Activated naive CD8-positive, alpha-beta T cell treated with anti-CD3 and anti-CD28 coated beads, Interleukin-2, amount 10 ng/mL, durations not matched to agents 7 days and 5 days (primary cell): ENCODE data around the gene BACH2. TPM values are rescaled to one million over a fixed set of nuclear protein-coding genes. Genes with fewer than 3 reads are reported as not detected.
A peak's percentile ranks its signal among the peaks of the same experiment; 100 is the strongest.
"Not testable (repeated sequence)": the region's sequence is repeated elsewhere in the genome, so short reads cannot be mapped to it uniquely, and the experiment has no call there.

Experiments used
- ATAC-seq: fragments of 150-1000 bp; cut with Tn5 transposase; one replicate; pipeline ENCODE4 v1.10.0; 2021; ENCODE audit warnings: low read depth, moderate library complexity
- POLR2A ChIA-PET: fragments of 350-600 bp; sonication (Branson Sonifier 250); formaldehyde crosslinking; loops from one replicate; lab custom pipeline; 2021; ENCODE audit warnings: antibody characterized with exemption; lab: Charles Lee
- DNase-seq: peaks from one replicate; pipeline ENCODE4 v3.0.0; 2021
- H3K27ac Mint-ChIP-seq: one replicate; pipeline ENCODE4 v1.8.0; 2022; ENCODE audit warnings: mild to moderate bottlenecking, mixed read lengths
- H3K27me3 Mint-ChIP-seq: one replicate; pipeline ENCODE4 v1.8.0; 2022; ENCODE audit warnings: mild to moderate bottlenecking, moderate library complexity, mixed read lengths
- H3K36me3 Mint-ChIP-seq: one replicate; pipeline ENCODE4 v1.8.0; 2021; ENCODE audit warnings: mild to moderate bottlenecking, mixed read lengths
- H3K4me1 Mint-ChIP-seq: one replicate; pipeline ENCODE4 v1.8.0; 2021; ENCODE audit warnings: mixed read lengths
- H3K4me3 Mint-ChIP-seq: one replicate; pipeline ENCODE4 v1.8.0; 2022; ENCODE audit warnings: mild to moderate bottlenecking, moderate library complexity, mixed read lengths
- H3K9me3 Mint-ChIP-seq: one replicate; pipeline ENCODE4 v1.8.0; 2021; ENCODE audit warnings: mixed read lengths
- total RNA-seq, 2 experiments: library from RNA; stranded (reverse); gene quantifications; one replicate each; pipeline ENCODE4 v1.2.3, GENCODE V29; 2021

The BACH2 gene
- total RNA-seq, 2 experiments from 2014 or later, result 61.7 to 65.8 TPM

GRCh38 chr6:90285042-90285481 lies 11.6 kb downstream of the BACH2 start:
- Mint-ChIP-seq H3K4me3 (peak overlapping the region; percentile 86), H3K36me3 (peaks cover 30% of the 10 kb centered on the region), H3K27me3 (no peaks in the 10 kb centered on the region), H3K4me1 (peaks cover 80% of the 10 kb centered on the region), H3K27ac (peak overlapping the region; percentile 95), H3K9me3 (no peaks in the 10 kb centered on the region)
- DNase-seq (no peak), ATAC-seq (peak; percentile 17)
- POLR2A ChIA-PET, result interaction anchor here (0.7 to 4.4 kb wide), 25 partner anchors 8 to 345 kb away, joined by 3 to 46 read pairs (median 5); no protein-coding TSS in a partner anchor

- Mint-ChIP-seq H3K36me3 (peaks cover 28% of the 10 kb centered on the region), H3K27ac (peak overlapping the region; percentile 95), H3K27me3 (no peaks in the 10 kb centered on the region), H3K4me3 (peak overlapping the region; percentile 86), H3K4me1 (peaks cover 81% of the 10 kb centered on the region), H3K9me3 (no peaks in the 10 kb centered on the region)
- ATAC-seq (peak; percentile 57), DNase-seq (no peak)
- POLR2A ChIA-PET, result interaction anchor here (0.7 to 4.4 kb wide), 27 partner anchors 8 to 344 kb away, joined by 3 to 46 read pairs (median 5); no protein-coding TSS in a partner anchor
These were observed 12.2 kb downstream of the BACH2 start for GRCh38 chr6:90284236-90285041.

DNA sequence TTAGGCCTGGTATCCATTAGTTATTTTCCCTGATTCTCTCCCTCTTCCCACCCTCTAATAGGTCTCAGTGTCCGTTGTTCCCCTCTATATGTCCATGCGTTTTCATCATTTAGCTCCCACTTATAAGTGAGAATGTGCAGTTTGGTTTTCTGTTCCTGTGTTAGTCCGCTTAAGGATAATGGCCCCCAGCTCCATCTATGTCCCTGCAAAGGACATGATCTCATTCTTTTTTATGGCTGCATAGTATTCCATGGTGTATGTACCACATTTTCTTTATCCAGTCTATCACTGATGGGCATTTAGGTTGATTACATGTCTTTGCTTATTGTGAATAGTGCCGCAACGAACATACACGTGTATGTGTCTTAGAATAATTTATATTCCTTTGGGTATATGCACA lies 14.4 kb downstream of the BACH2 start:
- not testable (repeated sequence) for H3K27ac Mint-ChIP-seq, ATAC-seq, DNase-seq, H3K9me3 Mint-ChIP-seq, H3K27me3 Mint-ChIP-seq, H3K4me3 Mint-ChIP-seq
- Mint-ChIP-seq H3K36me3 (peaks cover 25% of the 10 kb centered on the region), H3K4me1 (peaks cover 78% of the 10 kb centered on the region)
- POLR2A ChIA-PET, result interaction anchor here (4.4 kb wide), 1 partner anchor 9 kb away, joined by 46 read pairs; no protein-coding TSS in a partner anchor

- POLR2A ChIA-PET, result interaction anchor here (0.7 to 1.4 kb wide), 2 partner anchors 11 to 16 kb away, joined by 3 read pairs; no protein-coding TSS in a partner anchor
- H3K27me3 Mint-ChIP-seq, result no peaks in the 10 kb centered on the region
- H3K27ac Mint-ChIP-seq, result peak overlapping the region; percentile 70
- H3K36me3 Mint-ChIP-seq, result peaks cover 21% of the 10 kb centered on the region
- ATAC-seq (no peak), DNase-seq (no peak)
- H3K9me3 Mint-ChIP-seq, result no peaks in the 10 kb centered on the region
- peak overlapping the region; percentile 43 for H3K4me3 Mint-ChIP-seq
- H3K4me1 Mint-ChIP-seq, result peaks cover 81% of the 10 kb centered on the region
These were observed 18.5 kb downstream of the BACH2 start for GRCh38 chr6:90278129-90278528.

DNA sequence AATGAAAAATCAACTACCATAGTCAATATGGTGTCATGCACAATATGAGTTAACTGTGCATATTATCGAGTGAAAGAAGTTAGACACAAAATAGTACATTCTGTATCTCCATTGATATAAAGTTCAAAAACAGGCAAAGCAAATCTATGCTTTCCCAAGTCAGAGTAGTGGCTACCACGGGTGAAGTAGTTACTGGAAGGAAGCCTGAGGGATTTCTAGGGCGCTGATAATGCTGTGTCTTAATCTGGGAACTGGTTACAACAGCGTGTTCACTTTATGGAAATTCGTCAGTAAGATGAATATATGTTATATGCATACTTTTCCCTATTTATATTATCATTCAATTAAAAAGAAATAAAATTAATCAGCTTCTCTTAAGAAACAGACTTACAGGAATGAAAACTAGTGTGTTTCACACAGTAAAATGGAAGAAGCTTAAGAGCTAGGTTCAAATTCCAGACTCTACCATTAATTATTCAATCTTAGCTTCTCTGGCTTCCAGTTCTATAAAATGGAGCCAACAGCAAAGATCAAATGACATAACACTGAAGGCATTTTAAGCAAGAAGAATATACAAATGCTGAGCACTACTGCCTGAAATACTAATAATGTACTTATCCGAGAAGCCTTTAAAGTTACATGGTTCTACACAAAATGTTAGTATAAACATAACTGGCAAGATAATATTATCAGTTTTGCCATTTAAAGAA lies 19.2 kb downstream of the BACH2 start:
- Mint-ChIP-seq H3K4me3 (peak overlapping the region; percentile 43), H3K4me1 (peaks cover 81% of the 10 kb centered on the region), H3K9me3 (no peaks in the 10 kb centered on the region), H3K27me3 (no peaks in the 10 kb centered on the region), H3K36me3 (peaks cover 15% of the 10 kb centered on the region), H3K27ac (peak overlapping the region; percentile 90)
- POLR2A ChIA-PET, result no interaction called here
- ATAC-seq (no peak), DNase-seq (no peak)

GRCh38 chr6:90274451-90275030 lies 22.1 kb downstream of the BACH2 start:
- H3K9me3 Mint-ChIP-seq, result no peaks in the 10 kb centered on the region
- DNase-seq (peak; percentile 76), ATAC-seq (peak; percentile 81)
- H3K27me3 Mint-ChIP-seq, result no peaks in the 10 kb centered on the region
- peaks cover 18% of the 10 kb centered on the region for H3K36me3 Mint-ChIP-seq
- H3K27ac Mint-ChIP-seq, result peak overlapping the region; percentile 90
- POLR2A ChIA-PET, result interaction anchor here (0.5 to 4.2 kb wide), 17 partner anchors 10 to 199 kb away, joined by 3 to 46 read pairs (median 5); no protein-coding TSS in a partner anchor
- peaks cover 84% of the 10 kb centered on the region for H3K4me1 Mint-ChIP-seq
- H3K4me3 Mint-ChIP-seq, result peak overlapping the region; percentile 73

DNA sequence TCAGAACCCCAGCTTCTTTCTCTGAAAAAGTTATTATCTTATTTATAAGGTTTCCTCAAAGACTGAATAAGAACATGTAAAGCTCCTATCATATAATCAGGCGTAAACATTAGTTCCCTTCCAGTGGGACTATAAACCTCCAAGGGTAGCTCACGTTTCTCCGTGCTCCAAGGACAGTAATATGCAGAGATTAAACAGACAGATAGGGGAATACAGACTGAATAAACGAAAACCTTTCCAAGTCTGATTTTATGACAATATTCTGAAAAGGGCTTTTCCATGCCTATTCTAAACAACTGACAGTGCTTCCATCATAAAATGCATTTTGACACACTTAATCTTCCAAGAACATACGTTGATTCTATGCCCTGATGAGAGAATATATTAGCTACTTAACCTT lies 22.8 kb downstream of the BACH2 start:
- Mint-ChIP-seq H3K27ac (peak overlapping the region; percentile 90), H3K9me3 (no peaks in the 10 kb centered on the region), H3K27me3 (no peaks in the 10 kb centered on the region), H3K4me3 (peak overlapping the region; percentile 73), H3K4me1 (peaks cover 83% of the 10 kb centered on the region), H3K36me3 (peaks cover 18% of the 10 kb centered on the region)
- POLR2A ChIA-PET, result interaction anchor here (0.7 to 4.2 kb wide), 21 partner anchors 10 to 200 kb away, joined by 3 to 46 read pairs (median 5); no protein-coding TSS in a partner anchor
- ATAC-seq, result no peak
- no peak for DNase-seq

DNA sequence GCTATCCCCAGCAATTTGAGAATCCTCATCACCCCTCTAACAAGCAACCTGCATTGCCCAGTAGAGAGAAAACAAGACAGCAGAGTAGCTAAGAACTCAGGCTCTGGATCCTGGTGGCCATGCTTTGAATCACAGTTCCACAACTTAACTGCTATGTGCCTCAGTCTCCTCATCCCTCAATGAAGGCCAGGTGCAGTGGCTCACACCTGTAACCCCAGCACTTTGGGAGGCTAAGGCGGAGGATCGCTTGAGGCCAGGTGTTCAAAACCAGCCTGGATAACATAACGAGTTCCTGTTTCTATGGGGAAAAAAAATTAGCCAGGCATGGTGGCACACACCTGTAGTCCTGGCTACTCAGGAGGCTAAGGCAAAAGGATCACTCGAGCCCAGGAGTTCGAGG lies 23.7 kb downstream of the BACH2 start:
- Mint-ChIP-seq H3K27ac (peak overlapping the region; percentile 90), H3K4me1 (peaks cover 79% of the 10 kb centered on the region), H3K36me3 (peaks cover 18% of the 10 kb centered on the region), H3K27me3 (no peaks in the 10 kb centered on the region), H3K9me3 (no peaks in the 10 kb centered on the region), H3K4me3 (peak overlapping the region; percentile 82)
- ATAC-seq (no peak), DNase-seq (no peak)
- POLR2A ChIA-PET, result interaction anchor here (0.6 to 4.2 kb wide), 10 partner anchors 9 to 200 kb away, joined by 3 to 46 read pairs (median 6); no protein-coding TSS in a partner anchor

GRCh38 chr6:90271831-90272230 lies 24.8 kb downstream of the BACH2 start:
- peak overlapping the region; percentile 90 for H3K27ac Mint-ChIP-seq
- DNase-seq, result no peak
- peak overlapping the region; percentile 82 for H3K4me3 Mint-ChIP-seq

GRCh38 chr6:90269334-90269733 lies 27.3 kb downstream of the BACH2 start:
- no peaks in the 10 kb centered on the region for H3K9me3 Mint-ChIP-seq
- peak overlapping the region; percentile 78 for H3K4me3 Mint-ChIP-seq
- POLR2A ChIA-PET, result interaction anchor here (0.6 to 1.4 kb wide), 7 partner anchors 15 to 440 kb away, joined by 3 to 5 read pairs (median 4); no protein-coding TSS in a partner anchor
- H3K27ac Mint-ChIP-seq, result peak overlapping the region; percentile 87
- peaks cover 85% of the 10 kb centered on the region for H3K4me1 Mint-ChIP-seq
- ATAC-seq, result no peak
- H3K27me3 Mint-ChIP-seq, result no peaks in the 10 kb centered on the region
- peaks cover 16% of the 10 kb centered on the region for H3K36me3 Mint-ChIP-seq
- DNase-seq, result no peak

More at GRCh38 chr6:90271831-90272230, 24.8 kb downstream of the BACH2 start:
- Mint-ChIP-seq H3K27me3 (no peaks in the 10 kb centered on the region), H3K9me3 (no peaks in the 10 kb centered on the region), H3K36me3 (peaks cover 14% of the 10 kb centered on the region), H3K4me1 (peaks cover 79% of the 10 kb centered on the region)
- peak; percentile 30 for ATAC-seq
- POLR2A ChIA-PET, result interaction anchor here (0.6 to 4.2 kb wide), 8 partner anchors 11 to 1004 kb away, joined by 3 to 46 read pairs (median 4); no protein-coding TSS in a partner anchor

DNA sequence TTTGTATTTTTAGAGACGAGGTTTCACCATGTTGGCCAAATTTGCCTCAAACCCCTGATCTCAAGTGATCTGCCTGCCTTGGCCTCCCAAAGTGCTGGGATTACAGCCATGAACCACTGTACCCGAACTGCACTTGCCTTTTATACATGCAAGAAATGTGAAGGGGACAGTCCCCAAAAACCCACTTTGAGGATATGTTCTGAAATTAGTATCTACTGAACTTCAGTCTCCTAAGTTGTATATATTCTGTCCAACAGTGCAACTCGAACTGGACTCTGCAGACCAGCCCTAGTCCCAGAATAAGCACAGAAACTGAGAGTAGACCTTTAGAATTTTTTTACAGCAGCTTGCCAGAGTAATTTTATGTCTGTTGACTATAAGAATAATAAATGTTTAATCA lies 28.5 kb downstream of the BACH2 start:
- Mint-ChIP-seq H3K4me3 (peak overlapping the region; percentile 75), H3K4me1 (peaks cover 84% of the 10 kb centered on the region), H3K27me3 (no peaks in the 10 kb centered on the region), H3K9me3 (no peaks in the 10 kb centered on the region), H3K36me3 (peaks cover 18% of the 10 kb centered on the region), H3K27ac (peak overlapping the region; percentile 90)
- DNase-seq (no peak), ATAC-seq (no peak)
- POLR2A ChIA-PET, result interaction anchor here (1.2 to 1.4 kb wide), 4 partner anchors 17 to 33 kb away, joined by 4 to 5 read pairs (median 4); no protein-coding TSS in a partner anchor

- ATAC-seq (peak; percentile 30), DNase-seq (no peak)
- Mint-ChIP-seq H3K4me3 (peak overlapping the region; percentile 68), H3K4me1 (peaks cover 82% of the 10 kb centered on the region), H3K27me3 (no peaks in the 10 kb centered on the region), H3K27ac (peak overlapping the region; percentile 90), H3K36me3 (peaks cover 27% of the 10 kb centered on the region), H3K9me3 (peaks cover under 1% of the 10 kb centered on the region)
- POLR2A ChIA-PET, result interaction anchor here (0.7 to 1.3 kb wide), 6 partner anchors 10 to 32 kb away, joined by 3 to 4 read pairs (median 3); no protein-coding TSS in a partner anchor
These were observed 29.6 kb downstream of the BACH2 start for GRCh38 chr6:90266905-90267621.
